PC-9 (cell line): ENCODE data around the gene DLX4.

Experiments
- CTCF ChIP-seq: fragments of 200-600 bp; sonication (generic); conservative IDR thresholded peaks from 2 replicates; pipeline ENCODE4 v1.6.1; 2017; ENCODE audit warnings: mixed run types, antibody characterized with exemption, mild to moderate bottlenecking, moderate library complexity
- EZH2 ChIP-seq: fragments of 200-600 bp; sonication (generic); IDR thresholded peaks from 2 replicates; pipeline ENCODE4 v1.8.0; 2017; ENCODE audit warnings: antibody characterized with exemption, low read depth

GRCh38 chr17:49993423-49994060 is 24.6 kb downstream of the DLX4 start:
- TF ChIP-seq CTCF (no peak), EZH2 (no peak)
